ENCODE results near the gene TJP2.
"Not testable (repeated sequence)": the region's sequence is repeated elsewhere in the genome, so short reads cannot be mapped to it uniquely, and the experiment has no call there.

GRCh38 chr9:69164573-69164972 lies 9.5 kb upstream of the TJP2 start:
- TF ChIP-seq CTCF, POLR2A (IDR thresholded peaks at IDR 0.05): not testable (repeated sequence)
